Transverse colon (tissue), 4 donors: ENCODE results near the gene PNPLA2. TPM values are rescaled to one million over a fixed set of nuclear protein-coding genes. Genes with fewer than 3 reads are reported as not detected.
A peak's percentile ranks its signal among the peaks of the same experiment; 100 is the strongest.

Source experiments
- DNase-seq: peaks from one replicate; pipeline ENCODE4 v3.0.0-alpha.2; 2019
- H3K27ac ChIP-seq, 4 donors: fragments of 200-600 bp; sonication (generic); 2 replicates each; pipeline ENCODE4 v1.5.1; 2016 to 2018; ENCODE audit warnings: inconsistent platforms in 4 of 4
- H3K27me3 ChIP-seq: fragments of 200-600 bp; sonication (generic); 2 replicates; pipeline ENCODE4 v1.5.1; 2017; ENCODE audit warnings: inconsistent platforms
- H3K36me3 ChIP-seq, 4 donors: fragments of 200-600 bp; sonication (generic); 2 replicates each; pipeline ENCODE4 v1.5.1; 2017 to 2019; ENCODE audit warnings: inconsistent platforms in 4 of 4
- H3K4me1 ChIP-seq, 4 donors: fragments of 200-600 bp; sonication (generic); 2 replicates each; pipeline ENCODE4 v1.5.1; 2017 to 2020; ENCODE audit warnings: inconsistent platforms in 4 of 4
- H3K4me3 ChIP-seq, 4 donors: fragments of 200-600 bp; sonication (generic); 1 replicate in 1 of 4; 2 replicates in 3 of 4; pipeline versions ENCODE4 v1.5.1 to v1.6.1; 2017 to 2019; ENCODE audit warnings: inconsistent platforms in 4 of 4
- H3K9me3 ChIP-seq, 2 donors: fragments of 200-600 bp; sonication (generic); 2 replicates each; pipeline ENCODE4 v1.5.1; 2017 to 2019; ENCODE audit warnings: inconsistent platforms in 2 of 2
- EP300 ChIP-seq: sonication (generic); formaldehyde crosslinking; IDR thresholded peaks from one replicate; pipeline ENCODE4 v1.6.1; 2017; ENCODE audit warnings: antibody characterized with exemption, low read depth
- POLR2A ChIP-seq: fragments of 450-650 bp; IDR thresholded peaks from one replicate; pipeline ENCODE4 v1.6.1; 2016; ENCODE audit warnings: antibody characterized with exemption, mild to moderate bottlenecking, moderate library complexity
- POLR2AphosphoS5 ChIP-seq, 3 donors: sonication (generic); formaldehyde crosslinking; IDR thresholded peaks; one replicate each; pipeline ENCODE4 v1.6.1; 2016; ENCODE audit warnings: antibody characterized with exemption in 3 of 3
- WGBS, 2 donors: methylation state at CpG; one replicate each; pipeline ENCODE4 v1.1.5; 2018; ENCODE audit warnings: low coverage in 1 of 2; 5-methylcytosine and 5-hydroxymethylcytosine counted together
- in situ Hi-C, 4 donors: fragments of 200-750 bp; cut with MboI; loops; one replicate each; pipeline versions ENCODE4 v1.15.0 to v1.15.1; 2017; ENCODE audit warnings: low sequenced_read_pairs in 3 of 4, low pct_ligation_motif_present in 1 of 4, low pct_unique_long_range_greater_than_20kb in 1 of 4
- intact Hi-C: fragments of 100-400 bp; cut with DNase I; formaldehyde crosslinking; loops from one replicate; pipeline ENCODE4 v1.15.1; 2023; ENCODE audit warnings: low total_unique reads
- total RNA-seq, 4 donors: library from RNA; depleted of rRNA; stranded (reverse); fragments of >200 nt; gene quantifications; one replicate each; pipeline ENCODE4 v1.1.0, GENCODE V29; 2016
- TF ChIP-seq, protein P1 (sequence below), 5 experiments: fragments of 200-600 bp in 3 of 5; fragments of 450-650 bp in 2 of 5; sonication (generic) in 3 of 5; IDR thresholded peaks; 1 replicate in 2 of 5; 2 replicates in 3 of 5; pipeline ENCODE4 v1.5.1; 2016 to 2017; ENCODE audit warnings: antibody characterized with exemption in 5 of 5, inconsistent platforms in 3 of 5, mild to moderate bottlenecking in 2 of 5, moderate library complexity in 1 of 5

Gene PNPLA2
- total RNA-seq, 4 donors from 2014 or later, result 61.7 to 821 (median 134) TPM

DNA sequence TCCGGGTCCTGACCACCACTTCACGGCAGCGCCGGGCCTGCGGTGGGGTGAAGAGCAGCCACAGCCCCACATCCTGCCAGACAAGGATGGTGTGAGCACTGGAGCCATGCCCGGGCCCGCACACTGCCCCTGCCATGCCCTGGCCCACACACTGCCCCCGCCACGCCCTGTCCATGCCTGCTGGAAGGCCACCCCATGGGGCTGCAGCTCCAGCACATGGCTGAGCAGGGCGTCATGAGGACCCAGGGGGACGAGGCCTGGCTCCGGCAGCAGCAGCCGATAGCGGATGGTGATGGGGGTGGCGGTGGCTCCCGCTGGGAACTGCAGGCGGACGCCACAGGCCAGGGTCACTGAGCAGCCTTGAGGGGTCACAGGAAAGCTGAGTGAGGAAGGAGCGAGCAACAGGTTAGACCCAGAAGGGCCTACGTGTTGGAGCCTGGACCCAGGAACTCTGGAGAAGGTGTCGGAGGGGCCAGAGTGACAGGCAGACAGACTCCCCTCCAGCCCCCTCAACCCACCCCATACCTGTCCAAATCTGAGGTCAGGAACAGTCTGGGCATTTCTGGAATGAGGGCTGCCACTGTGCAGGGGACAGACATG is 16.6 kb upstream of the PNPLA2 start:
- Histone ChIP-seq H3K27me3 (no peaks in the 10 kb centered on the region), H3K4me3 (no peak overlapping the region)
- WGBS, 2 donors, result 97% methylated on average over 18 of the region's 21 CpGs; no CpG with 5 or more reads in 1 of the 2 donors

DNA sequence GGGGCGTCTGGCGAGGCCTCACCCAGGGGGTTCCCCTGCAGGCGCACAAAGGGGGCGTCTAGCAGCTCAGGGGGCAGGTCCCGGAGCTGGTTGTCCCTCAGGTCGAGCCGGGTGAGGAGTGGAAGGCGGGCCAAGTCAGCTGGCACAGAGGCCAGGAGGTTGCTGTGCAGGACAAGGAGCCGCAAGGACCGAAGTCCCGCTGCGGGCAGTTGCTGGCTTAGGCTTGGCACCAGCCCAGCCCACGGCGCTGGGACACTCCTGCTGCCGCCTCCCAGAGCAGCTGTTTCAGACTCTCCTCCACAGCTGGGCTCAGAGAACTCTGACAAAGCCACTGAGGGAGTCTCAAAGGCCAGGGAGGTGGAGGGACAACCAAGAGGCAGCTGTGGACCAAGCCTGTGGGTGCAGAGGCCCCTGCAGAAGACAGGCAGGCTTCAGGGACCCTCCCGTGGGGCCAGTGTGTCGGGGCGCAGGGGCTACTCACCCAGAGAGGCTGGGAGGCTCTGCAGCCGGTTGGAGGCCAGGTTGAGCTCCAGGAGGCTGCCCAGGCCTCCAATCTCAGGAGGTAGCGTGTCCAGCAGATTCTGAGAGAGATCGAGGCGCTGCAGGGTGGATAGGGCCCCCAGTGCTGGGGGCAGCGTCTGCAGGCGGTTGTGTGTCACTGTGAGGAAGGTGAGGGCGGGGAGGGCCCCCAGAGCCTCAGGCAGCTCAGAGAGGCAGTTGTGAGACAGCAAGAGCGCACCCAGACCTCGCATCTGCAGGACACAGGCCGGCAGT is 15.8 kb upstream of the PNPLA2 start:
- intact Hi-C loops (no loop called here), in situ Hi-C loops (no loop called here)
- peaks cover 14 to 29% (median 24%) of the 10 kb centered on the region in 4 donors for H3K4me1 ChIP-seq
- no peak for DNase-seq
- TF ChIP-seq POLR2A, result no peak
- TF ChIP-seq, protein P1, sequence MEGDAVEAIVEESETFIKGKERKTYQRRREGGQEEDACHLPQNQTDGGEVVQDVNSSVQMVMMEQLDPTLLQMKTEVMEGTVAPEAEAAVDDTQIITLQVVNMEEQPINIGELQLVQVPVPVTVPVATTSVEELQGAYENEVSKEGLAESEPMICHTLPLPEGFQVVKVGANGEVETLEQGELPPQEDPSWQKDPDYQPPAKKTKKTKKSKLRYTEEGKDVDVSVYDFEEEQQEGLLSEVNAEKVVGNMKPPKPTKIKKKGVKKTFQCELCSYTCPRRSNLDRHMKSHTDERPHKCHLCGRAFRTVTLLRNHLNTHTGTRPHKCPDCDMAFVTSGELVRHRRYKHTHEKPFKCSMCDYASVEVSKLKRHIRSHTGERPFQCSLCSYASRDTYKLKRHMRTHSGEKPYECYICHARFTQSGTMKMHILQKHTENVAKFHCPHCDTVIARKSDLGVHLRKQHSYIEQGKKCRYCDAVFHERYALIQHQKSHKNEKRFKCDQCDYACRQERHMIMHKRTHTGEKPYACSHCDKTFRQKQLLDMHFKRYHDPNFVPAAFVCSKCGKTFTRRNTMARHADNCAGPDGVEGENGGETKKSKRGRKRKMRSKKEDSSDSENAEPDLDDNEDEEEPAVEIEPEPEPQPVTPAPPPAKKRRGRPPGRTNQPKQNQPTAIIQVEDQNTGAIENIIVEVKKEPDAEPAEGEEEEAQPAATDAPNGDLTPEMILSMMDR (IDR thresholded peaks at IDR 0.05), result no peak
- no peak for TF ChIP-seq POLR2AphosphoS5 (IDR thresholded peaks at IDR 0.05)
- no peak for TF ChIP-seq EP300
- WGBS, 2 donors, result 92% methylated on average over 24 of the region's 28 CpGs; no CpG with 5 or more reads in 1 of the 2 donors
- H3K9me3 ChIP-seq, result no peaks in the 10 kb centered on the region
- H3K4me3 ChIP-seq, result no peak overlapping the region
- no peaks in the 10 kb centered on the region for H3K36me3 ChIP-seq
- no peaks in the 10 kb centered on the region for H3K27me3 ChIP-seq
- H3K27ac ChIP-seq, result no peak overlapping the region

More for the DNA sequence above, 16.6 kb upstream of the PNPLA2 start:
- no peak for DNase-seq
- H3K9me3 ChIP-seq, result no peaks in the 10 kb centered on the region
- no peak overlapping the region for H3K27ac ChIP-seq
- intact Hi-C loops, result no loop called here
- H3K4me1 ChIP-seq, result peaks cover 14 to 29% (median 22%) of the 10 kb centered on the region in 4 donors
- H3K36me3 ChIP-seq, result no peaks in the 10 kb centered on the region
- in situ Hi-C loops, result no loop called here
- TF ChIP-seq POLR2AphosphoS5 (IDR thresholded peaks at IDR 0.05), result no peak
- TF ChIP-seq, protein P1 (IDR thresholded peaks at IDR 0.05), result no peak
- no peak for TF ChIP-seq EP300
- TF ChIP-seq POLR2A, result no peak

DNA sequence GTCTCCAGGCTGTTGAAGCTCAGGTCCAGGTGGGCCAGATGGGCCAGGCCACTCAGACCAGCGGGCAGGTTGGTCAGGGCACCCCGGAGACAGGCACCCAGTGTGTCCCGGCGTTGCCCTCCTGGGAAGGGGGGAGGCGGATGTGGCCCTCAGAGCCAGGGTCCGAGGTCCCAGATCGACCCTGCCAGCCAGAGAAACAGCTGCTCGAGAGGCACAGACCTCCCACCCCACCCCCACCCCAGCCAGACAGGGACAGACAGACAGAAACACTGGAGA is 15.3 kb upstream of the PNPLA2 start:
- no peak overlapping the region for H3K4me3 ChIP-seq
- no peaks in the 10 kb centered on the region for H3K9me3 ChIP-seq
- no peaks in the 10 kb centered on the region for H3K27me3 ChIP-seq
- peaks cover 15 to 32% (median 27%) of the 10 kb centered on the region in 4 donors for H3K4me1 ChIP-seq
- DNase-seq, result no peak
- H3K27ac ChIP-seq, result no peak overlapping the region
- TF ChIP-seq, protein P1 (IDR thresholded peaks at IDR 0.05), result no peak
- TF ChIP-seq EP300 (no peak), POLR2AphosphoS5 (IDR thresholded peaks at IDR 0.05) (no peak), POLR2A (no peak)
- WGBS, 2 donors, result 95% methylated on average over 7 of the region's 8 CpGs; no CpG with 5 or more reads in 1 of the 2 donors
- no peaks in the 10 kb centered on the region for H3K36me3 ChIP-seq
- in situ Hi-C loops, result no loop called here
- intact Hi-C loops, result no loop called here

DNA sequence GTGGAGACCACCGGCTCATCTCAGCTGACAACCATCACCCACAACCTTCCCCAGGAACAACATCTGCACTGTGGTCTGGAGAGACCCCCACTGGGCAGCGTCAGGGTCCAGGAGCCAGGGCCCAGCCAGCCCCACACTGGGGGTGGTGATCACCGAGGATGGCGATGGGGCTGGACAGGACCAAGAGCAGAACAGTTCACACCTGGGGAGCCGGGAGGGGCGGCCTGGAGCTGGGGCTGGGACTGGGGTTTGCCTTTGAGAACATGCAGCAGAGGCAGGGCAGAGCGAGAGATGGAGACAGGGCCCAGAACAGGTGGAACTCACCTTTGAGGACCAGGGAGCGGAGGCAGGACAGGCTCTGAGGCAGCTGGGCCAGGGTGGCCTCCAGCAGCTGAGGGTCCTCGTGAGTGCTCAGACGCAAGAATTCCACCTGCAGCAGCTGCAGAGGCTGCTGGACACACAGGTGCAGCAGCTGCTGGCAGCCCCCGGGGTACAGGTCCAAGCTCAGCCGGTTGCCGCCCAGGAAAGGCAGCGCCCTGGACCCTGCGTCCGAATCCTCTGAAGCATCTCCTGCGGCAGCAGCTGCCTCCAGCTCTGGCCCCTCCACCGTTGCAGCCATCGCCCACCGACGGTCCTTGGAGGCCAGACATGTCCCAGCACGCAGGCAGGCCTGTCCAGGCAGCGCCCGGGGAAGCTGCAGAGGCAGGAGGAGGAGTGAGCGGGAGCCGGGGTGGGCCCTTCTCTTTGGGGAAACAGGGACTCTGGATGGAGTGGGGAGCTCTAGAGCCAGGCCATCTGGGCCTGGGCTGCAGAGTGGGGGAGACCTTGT is 14.7 kb upstream of the PNPLA2 start:
- Histone ChIP-seq H3K4me1 (peaks cover 18 to 34% (median 30%) of the 10 kb centered on the region in 4 donors), H3K36me3 (no peaks in the 10 kb centered on the region), H3K9me3 (no peaks in the 10 kb centered on the region), H3K4me3 (peak overlapping the region in 3 of 4 donors; percentile 50 to 76 (median 58)), H3K27ac (peak overlapping the region; percentile 87 to 93 (median 92)), H3K27me3 (no peaks in the 10 kb centered on the region)
- WGBS, 2 donors, result 35% methylated on average over 22 of the region's 26 CpGs; no CpG with 5 or more reads in 1 of the 2 donors
- in situ Hi-C loops (no loop called here), intact Hi-C loops (no loop called here)
- DNase-seq, result no peak
- TF ChIP-seq POLR2A, result no peak
- TF ChIP-seq POLR2AphosphoS5 (IDR thresholded peaks at IDR 0.05), result no peak
- TF ChIP-seq EP300, result no peak
- TF ChIP-seq, protein P1 (IDR thresholded peaks at IDR 0.05), result no peak
